Measurements from ENCODE around the gene TMEM181. TPM values are rescaled to one million over a fixed set of nuclear protein-coding genes. Genes with fewer than 3 reads are reported as not detected.

The TMEM181 gene
- total and polyA plus RNA-seq, 2 of the 13 experiments (the other 11 are each of a cell fraction or from before 2014, with no cell fraction given), result 59.1 to 108 TPM

- TF ChIP-seq PRDM15 (CRISPR knock-in tag; IDR thresholded peaks at IDR 0.05), result no peak
- no peak for TF ChIP-seq ZNF674 (CRISPR knock-in tag; IDR thresholded peaks at IDR 0.05; ENCODE audit: low read depth)
- no peak for TF ChIP-seq ZNF329 (CRISPR knock-in tag; IDR thresholded peaks at IDR 0.05; ENCODE audit: low read depth)
- TF ChIP-seq DDIT3 (CRISPR knock-in tag; IDR thresholded peaks at IDR 0.05), result no peak
- no peak for TF ChIP-seq ZFP82 (CRISPR knock-in tag; IDR thresholded peaks at IDR 0.05; ENCODE audit: borderline replicate concordance)
- TF ChIP-seq MED1 (CRISPR knock-in tag; IDR thresholded peaks at IDR 0.05), result no peak
- TF ChIP-seq ZFP36L2 (CRISPR knock-in tag; IDR thresholded peaks at IDR 0.05), result no peak
- TF ChIP-seq SNAPC4 (CRISPR knock-in tag; IDR thresholded peaks at IDR 0.05), result 0 out of 2 replicates have a peak, but pooled peaks have one; percentile 17
- TF ChIP-seq ATF1 (CRISPR knock-in tag; IDR thresholded peaks at IDR 0.05), result no peak
- no peak for TF ChIP-seq HES4 (CRISPR knock-in tag; IDR thresholded peaks at IDR 0.05; ENCODE audit: borderline replicate concordance)
- no peak for TF ChIP-seq ZNF281 (CRISPR knock-in tag; IDR thresholded peaks at IDR 0.05; ENCODE audit: borderline replicate concordance)
- no peak for TF ChIP-seq NFE2L2 (IDR thresholded peaks at IDR 0.05; ENCODE audit: low read length)
- TF ChIP-seq ZNF503 (CRISPR knock-in tag; IDR thresholded peaks at IDR 0.05), result no peak
- 0 out of 2 replicates have a peak, but pooled peaks have one; percentile 11 for TF ChIP-seq MXD3 (CRISPR knock-in tag; IDR thresholded peaks at IDR 0.05)
Measured at GRCh38 chr6:158560836-158561320, 987 bp downstream of the TMEM181 start (continued).

All from HepG2 (cell line).